GM12873 (cell line): ENCODE data around the gene LIMK1.

ENCODE experiments used
- TF ChIP-seq, protein P1 (sequence below): IDR thresholded peaks from 2 replicates; pipeline ENCODE4 v1.5.1; 2012; ENCODE audit warnings: low read depth, mild to moderate bottlenecking, moderate library complexity, low read length, control low read depth; ENCODE audit not compliant: insufficient read depth; ENCODE audit errors: missing control alignments

LIMK1 gene

GRCh38 chr7:74101061-74101681 lies 17.6 kb downstream of the LIMK1 start:
- TF ChIP-seq, protein P1, sequence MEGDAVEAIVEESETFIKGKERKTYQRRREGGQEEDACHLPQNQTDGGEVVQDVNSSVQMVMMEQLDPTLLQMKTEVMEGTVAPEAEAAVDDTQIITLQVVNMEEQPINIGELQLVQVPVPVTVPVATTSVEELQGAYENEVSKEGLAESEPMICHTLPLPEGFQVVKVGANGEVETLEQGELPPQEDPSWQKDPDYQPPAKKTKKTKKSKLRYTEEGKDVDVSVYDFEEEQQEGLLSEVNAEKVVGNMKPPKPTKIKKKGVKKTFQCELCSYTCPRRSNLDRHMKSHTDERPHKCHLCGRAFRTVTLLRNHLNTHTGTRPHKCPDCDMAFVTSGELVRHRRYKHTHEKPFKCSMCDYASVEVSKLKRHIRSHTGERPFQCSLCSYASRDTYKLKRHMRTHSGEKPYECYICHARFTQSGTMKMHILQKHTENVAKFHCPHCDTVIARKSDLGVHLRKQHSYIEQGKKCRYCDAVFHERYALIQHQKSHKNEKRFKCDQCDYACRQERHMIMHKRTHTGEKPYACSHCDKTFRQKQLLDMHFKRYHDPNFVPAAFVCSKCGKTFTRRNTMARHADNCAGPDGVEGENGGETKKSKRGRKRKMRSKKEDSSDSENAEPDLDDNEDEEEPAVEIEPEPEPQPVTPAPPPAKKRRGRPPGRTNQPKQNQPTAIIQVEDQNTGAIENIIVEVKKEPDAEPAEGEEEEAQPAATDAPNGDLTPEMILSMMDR, result no peak

DNA sequence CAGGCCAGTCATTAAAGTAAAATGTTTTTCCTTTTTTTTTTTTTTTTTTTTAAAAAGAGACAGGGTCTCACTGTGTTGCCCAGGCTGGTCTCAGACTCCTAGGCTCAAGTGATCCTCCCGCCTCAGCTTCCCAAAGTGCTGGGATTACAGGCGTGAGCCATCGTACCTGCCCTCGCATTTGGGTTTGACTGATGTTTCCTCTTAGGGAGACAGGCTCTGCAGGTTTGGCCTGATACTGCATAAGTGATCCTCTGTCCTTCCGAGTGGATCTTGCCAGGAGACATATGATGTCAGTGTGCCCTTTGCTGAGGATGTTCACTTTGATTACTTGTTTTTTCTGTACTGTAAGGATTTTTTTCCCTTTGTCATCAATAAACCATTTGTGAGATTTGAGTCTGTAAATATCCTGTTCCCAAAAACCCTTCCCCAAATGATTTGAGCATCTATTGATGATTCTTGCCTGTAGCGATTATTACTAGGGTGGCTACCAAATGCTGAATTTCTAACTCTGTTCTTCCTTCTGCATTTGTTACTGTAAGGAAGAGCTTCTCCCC lies 19.7 kb downstream of the LIMK1 start:
- TF ChIP-seq, protein P1, result no peak

DNA sequence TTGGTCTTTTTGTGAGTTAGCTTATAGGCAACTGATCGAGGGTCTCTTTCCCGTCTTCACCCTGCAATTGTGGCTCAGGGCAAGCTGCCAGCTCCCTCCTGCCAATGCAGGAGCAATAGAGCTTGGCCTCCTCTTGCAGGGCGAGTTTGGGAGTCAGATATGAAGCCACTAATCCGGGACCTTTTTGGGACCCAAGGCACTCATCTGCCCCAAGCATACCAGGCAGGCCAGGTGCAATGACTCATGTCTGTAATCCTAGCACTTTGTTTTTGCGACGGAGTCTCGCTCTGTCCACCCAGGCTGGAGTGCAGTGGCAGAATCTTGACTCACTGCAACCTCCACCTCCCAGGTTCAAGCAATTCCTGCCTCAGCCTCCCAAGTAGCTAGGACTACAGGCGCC lies 21.1 kb downstream of the LIMK1 start:
- TF ChIP-seq, protein P1, result no peak

DNA sequence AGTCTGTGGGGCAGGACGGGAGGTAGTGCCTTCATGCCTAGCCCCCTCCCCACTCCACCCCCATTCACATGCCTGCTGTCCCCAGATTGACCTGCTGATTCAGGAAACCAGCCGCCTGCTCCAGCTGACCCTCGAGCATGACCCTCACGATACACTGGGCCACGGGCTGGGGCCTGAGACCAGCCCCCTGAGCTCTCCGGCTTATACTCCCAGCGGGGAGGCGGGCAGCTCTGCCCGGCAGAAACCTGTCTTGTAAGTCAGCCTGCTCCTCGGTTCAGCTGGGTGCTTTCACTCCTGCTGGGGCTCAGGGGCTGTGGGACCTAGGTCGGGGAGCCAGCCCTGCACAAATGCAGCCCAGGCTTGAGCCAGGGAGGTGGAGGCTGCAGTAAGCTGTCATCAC lies 22.4 kb downstream of the LIMK1 start:
- TF ChIP-seq, protein P1, result no peak

- TF ChIP-seq, protein P1, result no peak
Observed at GRCh38 chr7:74106846-74107245, 23.2 kb downstream of the LIMK1 start.

DNA sequence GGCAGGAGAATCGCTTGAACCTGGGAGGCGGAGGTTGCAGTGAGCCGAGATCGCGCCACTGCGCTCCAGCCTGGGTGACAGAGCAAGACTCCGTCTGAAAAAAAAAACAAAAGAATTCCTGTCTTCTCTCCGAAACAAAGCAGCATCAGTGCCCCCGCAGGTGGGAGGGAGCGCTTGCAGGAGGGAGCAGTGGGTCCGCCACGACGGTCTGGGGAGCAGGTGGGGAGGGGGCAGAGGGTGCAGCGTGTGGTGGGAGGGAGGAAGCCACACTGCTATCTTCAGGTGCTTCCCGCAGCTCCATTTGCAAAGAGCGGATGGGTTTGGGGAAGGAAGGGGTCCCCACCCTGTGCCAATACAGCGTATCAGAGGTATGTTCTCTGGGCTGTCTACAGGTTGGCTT lies 31.7 kb downstream of the LIMK1 start:
- TF ChIP-seq, protein P1, result peak; percentile 14

DNA sequence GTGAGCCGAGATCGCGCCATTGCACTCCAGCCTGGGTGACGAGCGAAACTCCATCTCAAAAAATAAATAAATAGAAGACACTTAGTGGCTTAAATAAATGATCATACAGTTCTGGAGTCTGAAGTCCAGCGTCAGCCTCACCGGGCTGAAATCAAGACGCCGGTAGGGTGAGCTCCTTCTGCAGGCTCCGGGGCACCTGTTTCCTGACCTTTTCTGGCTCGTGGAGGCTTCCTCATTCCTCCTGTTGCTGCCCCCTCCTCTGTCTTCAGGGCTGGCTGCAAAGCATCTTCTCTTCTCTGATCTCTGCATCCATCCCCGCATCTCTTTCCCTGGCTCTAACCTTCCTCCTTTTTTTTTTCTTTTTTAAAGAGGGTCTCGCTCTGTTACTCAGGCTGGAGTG lies 32.8 kb downstream of the LIMK1 start:
- TF ChIP-seq, protein P1, result no peak

DNA sequence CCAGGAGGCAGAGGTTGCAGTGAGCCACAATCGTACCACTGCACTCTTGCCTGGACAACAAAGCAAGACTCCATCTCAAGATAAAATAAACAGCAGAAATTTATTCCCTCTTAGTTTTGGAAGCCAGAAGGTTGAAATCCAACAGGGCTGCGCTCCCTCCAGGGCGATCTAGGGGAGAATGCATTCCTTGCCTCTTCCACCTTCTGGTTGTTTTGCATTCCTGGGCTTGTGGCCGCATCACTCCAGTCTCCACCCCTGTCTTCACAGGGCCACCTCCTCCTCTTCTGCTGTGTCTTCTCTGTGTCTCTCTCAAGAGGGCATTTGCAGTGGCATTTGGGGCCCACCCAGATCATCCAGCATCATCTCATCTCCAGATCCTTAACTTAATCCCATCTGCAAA lies 36.2 kb downstream of the LIMK1 start:
- TF ChIP-seq, protein P1, result no peak
